OCI-LY3 (cell line): ENCODE data around the gene CFAP47.

Experiments used
- CTCF ChIP-seq: fragments of 200-600, 300-600 bp; sonication (generic); IDR thresholded peaks from 2 replicates; pipeline ENCODE4 v1.5.1; 2014; ENCODE audit warnings: antibody characterized with exemption, low read length, low read depth
- EZH2phosphoT487 ChIP-seq: fragments of 200-600 bp; shearing (Covaris generic); IDR thresholded peaks from 2 replicates; pipeline ENCODE4 v1.6.1; 2018; ENCODE audit warnings: antibody characterized with exemption, mixed run types, low read depth

DNA sequence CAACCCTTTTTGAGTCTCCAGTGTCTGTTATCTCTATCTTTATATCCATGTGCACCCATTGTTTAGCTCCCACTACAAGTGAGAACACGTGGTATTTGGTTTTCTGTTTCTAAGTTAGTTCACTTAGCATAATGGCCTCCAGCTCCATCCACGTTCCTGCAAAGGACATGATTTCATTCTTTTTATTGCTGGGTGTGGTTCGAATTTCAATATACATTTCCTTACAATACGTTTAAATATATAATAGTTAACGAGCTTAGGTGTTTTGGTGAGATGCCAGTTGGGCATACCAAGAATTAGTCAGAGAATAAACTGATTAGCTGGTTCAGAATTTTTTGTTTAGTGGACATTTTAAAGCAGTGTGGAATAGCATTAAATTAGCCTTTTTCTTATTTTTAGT is 196.7 kb downstream of the CFAP47 start:
- TF ChIP-seq CTCF (no peak), EZH2phosphoT487 (no peak)
